ENCODE data around the gene DOCK2.

The DOCK2 gene

GRCh38 chr5:170126061-170126460 is 489.0 kb downstream of the DOCK2 start:
- DNase-seq (ENCODE audit: low spot score) = no peak

GRCh38 chr5:170126626-170127025 is 489.6 kb downstream of the DOCK2 start:
- DNase-seq (ENCODE audit: low spot score) = no peak

DNA sequence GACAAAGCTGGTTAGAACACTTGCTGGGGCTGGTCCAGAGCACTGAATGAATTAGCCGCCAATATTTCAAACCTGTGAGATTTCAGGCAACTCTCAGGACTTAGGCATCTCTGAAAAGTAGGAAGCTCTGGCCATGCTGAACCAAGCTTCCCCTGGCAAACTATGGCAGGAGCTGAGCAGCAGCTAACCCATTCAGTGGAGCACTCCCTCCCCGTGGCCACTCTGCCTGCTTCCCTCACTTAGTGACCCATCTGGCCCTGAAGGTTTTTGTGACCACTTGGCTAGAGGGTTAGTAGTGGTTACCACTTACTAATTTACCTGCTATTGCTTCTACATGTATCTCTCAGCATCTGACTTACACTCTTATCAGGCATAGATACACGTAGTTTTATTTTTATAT is 494.2 kb downstream of the DOCK2 start:
- no peak for DNase-seq (ENCODE audit: low spot score)

- no peak for DNase-seq (ENCODE audit: low spot score)
Measured at GRCh38 chr5:170132269-170132975, 495.3 kb downstream of the DOCK2 start.

Data from CD4-positive, alpha-beta T cell treated with Interleukin-6 at 100 ng/mL for 8 hours (primary cell).